Common myeloid progenitor, CD34-positive (primary cell): ENCODE data around the gene STAT5B.
A peak's percentile ranks its signal among the peaks of the same experiment; 100 is the strongest.
"Not testable (repeated sequence)": the region's sequence is repeated elsewhere in the genome, so short reads cannot be mapped to it uniquely, and the experiment has no call there.

ENCODE experiments used
- CTCF ChIA-PET: fragments of 350-600 bp; sonication (Branson Sonifier 250); formaldehyde crosslinking; loops from one replicate; lab custom pipeline; 2021; ENCODE audit warnings: antibody characterized with exemption; lab: Charles Lee
- POLR2A ChIA-PET: fragments of 350-600 bp; sonication (Branson Sonifier 250); formaldehyde crosslinking; loops from one replicate; lab custom pipeline; 2021; ENCODE audit warnings: antibody characterized with exemption; lab: Charles Lee
- DNase-seq, 3 donors: peaks; one replicate each; pipeline versions ENCODE4 v3.0.0 to v3.0.0-alpha.2; 2013
- H3K27ac ChIP-seq, 2 experiments: 1 replicate in 1 of 2; 2 replicates in 1 of 2; pipeline ENCODE4 v1.7.0; 2013; ENCODE audit warnings: inconsistent platforms in 2 of 2, low read length in 2 of 2, mild to moderate bottlenecking in 2 of 2, low read depth in 1 of 2, moderate library complexity in 1 of 2; ENCODE audit not compliant: severe bottlenecking in 2 of 2, insufficient read depth in 1 of 2, poor library complexity in 1 of 2
- H3K27me3 ChIP-seq, 5 experiments: replicated peaks in 2 of 5; 1 replicate in 3 of 5; 2 replicates in 2 of 5; pipeline versions ENCODE4 v1.6.1 to v1.7.0; 2013; ENCODE audit warnings: low read length in 4 of 5, mild to moderate bottlenecking in 2 of 5, moderate library complexity in 2 of 5, inconsistent platforms in 1 of 5; ENCODE audit not compliant: insufficient read depth in 5 of 5, control insufficient read depth in 4 of 5
- H3K36me3 ChIP-seq, 4 experiments: 1 replicate in 2 of 4; 2 replicates in 2 of 4; pipeline versions ENCODE4 v1.6.1 to v1.7.0; 2013; ENCODE audit warnings: low read length in 3 of 4, control low read depth in 1 of 4, mild to moderate bottlenecking in 1 of 4; ENCODE audit not compliant: control insufficient read depth in 4 of 4, insufficient read depth in 4 of 4
- H3K4me1 ChIP-seq, 4 experiments: 1 replicate in 3 of 4; 2 replicates in 1 of 4; pipeline versions ENCODE4 v1.6.1 to v1.7.1; 2013; ENCODE audit warnings: low read length in 3 of 4, mild to moderate bottlenecking in 3 of 4, control low read depth in 1 of 4, inconsistent platforms in 1 of 4, moderate library complexity in 1 of 4; ENCODE audit not compliant: control insufficient read depth in 4 of 4, insufficient read depth in 4 of 4; ENCODE audit errors: control extremely low read depth in 1 of 4
- H3K4me3 ChIP-seq, 7 experiments: 1 replicate in 4 of 7; 2 replicates in 3 of 7; pipeline versions ENCODE4 v1.5.1 to v1.7.0; 2013; ENCODE audit warnings: mild to moderate bottlenecking in 7 of 7, low read length in 6 of 7, moderate library complexity in 6 of 7, inconsistent platforms in 2 of 7, low read depth in 2 of 7, control low read depth in 1 of 7; ENCODE audit not compliant: insufficient read depth in 4 of 7, control insufficient read depth in 1 of 7; ENCODE audit errors: extremely low read depth in 1 of 7
- H3K9me3 ChIP-seq, 5 experiments: 1 replicate in 4 of 5; 2 replicates in 1 of 5; pipeline versions ENCODE4 v1.6.1 to v1.7.1; 2013; ENCODE audit warnings: low read length in 4 of 5, mild to moderate bottlenecking in 2 of 5, inconsistent platforms in 1 of 5, low read depth in 1 of 5, moderate library complexity in 1 of 5; ENCODE audit not compliant: control insufficient read depth in 4 of 5, insufficient read depth in 2 of 5; ENCODE audit errors: control extremely low read depth in 1 of 5
- WGBS: methylation state at CpG from one replicate; pipeline ENCODE4 v1.1.5; 2013; ENCODE audit not compliant: insufficient coverage; 5-methylcytosine and 5-hydroxymethylcytosine counted together

Gene STAT5B

GRCh38 chr17:42239576-42239975, 36.6 kb downstream of the STAT5B start:
- H3K27me3 ChIP-seq, H3K36me3 ChIP-seq, DNase-seq, POLR2A ChIA-PET, H3K9me3 ChIP-seq, H3K4me1 ChIP-seq, H3K4me3 ChIP-seq, H3K27ac ChIP-seq: not testable (repeated sequence)
- CTCF ChIA-PET = interaction anchor here (1.1 kb wide), 1 partner anchor 12 kb away, joined by 3 read pairs; no protein-coding TSS in a partner anchor
- no CpG with 5 or more reads among the region's 7 CpGs for WGBS

- POLR2A ChIA-PET = no interaction called here
- H3K36me3 ChIP-seq = peaks cover 0 to 3% (median under 1%) of the 10 kb centered on the region in 4 experiments
- H3K27ac ChIP-seq = no peak overlapping the region
- no peak for DNase-seq
- no peaks in the 10 kb centered on the region for H3K27me3 ChIP-seq
- CTCF ChIA-PET = interaction anchor here (1.3 to 3.8 kb wide), 4 partner anchors 9 to 38 kb away, joined by 3 to 24 read pairs (median 5); partner anchors contain the start of gene STAT5B
- no peak overlapping the region for H3K4me3 ChIP-seq
- peaks cover 0 to 4% (median 0%) of the 10 kb centered on the region in 4 experiments for H3K4me1 ChIP-seq
- WGBS = 95% methylated on average over 7 of the region's 7 CpGs
- no peaks in the 10 kb centered on the region for H3K9me3 ChIP-seq
Measured at GRCh38 chr17:42236760-42237159, 39.4 kb downstream of the STAT5B start.

GRCh38 chr17:42233994-42234393, 42.2 kb downstream of the STAT5B start:
- WGBS = 92% methylated on average over 1 of the region's 2 CpGs
- POLR2A ChIA-PET = no interaction called here

GRCh38 chr17:42233156-42233555, 43.0 kb downstream of the STAT5B start:
- Histone ChIP-seq H3K27ac (no peak overlapping the region), H3K4me3 (no peak overlapping the region), H3K9me3 (no peaks in the 10 kb centered on the region), H3K27me3 (no peaks in the 10 kb centered on the region), H3K36me3 (peaks cover 3 to 6% (median 3%) of the 10 kb centered on the region in 4 experiments), H3K4me1 (peaks cover 0 to 4% (median 2%) of the 10 kb centered on the region in 4 experiments)
- no CpG with 5 or more reads among the region's 5 CpGs for WGBS
- ChIA-PET CTCF (interaction anchor here (1.3 kb wide), 1 partner anchor 11 kb away, joined by 5 read pairs; no protein-coding TSS in a partner anchor), POLR2A (no interaction called here)
- no peak for DNase-seq

More at GRCh38 chr17:42233994-42234393, 42.2 kb downstream of the STAT5B start:
- Histone ChIP-seq H3K36me3 (peaks cover 0 to 6% (median 3%) of the 10 kb centered on the region in 4 experiments), H3K4me1 (peaks cover 0 to 4% (median 0%) of the 10 kb centered on the region in 4 experiments), H3K27me3 (no peaks in the 10 kb centered on the region), H3K9me3 (no peaks in the 10 kb centered on the region), H3K27ac (no peak overlapping the region), H3K4me3 (no peak overlapping the region)
- CTCF ChIA-PET = no interaction called here
- no peak for DNase-seq

GRCh38 chr17:42230225-42230624, 46.0 kb downstream of the STAT5B start:
- H3K27ac ChIP-seq = peak overlapping the region in 1 of 2 experiments; percentile 2
- DNase-seq = no peak
- H3K4me3 ChIP-seq = no peak overlapping the region
- peaks cover 4 to 14% (median 5%) of the 10 kb centered on the region in 4 experiments for H3K36me3 ChIP-seq
- H3K9me3 ChIP-seq = no peaks in the 10 kb centered on the region
- ChIA-PET CTCF (interaction anchor here (0.6 to 1.5 kb wide), 6 partner anchors 14 to 45 kb away, joined by 3 to 6 read pairs (median 3); no protein-coding TSS in a partner anchor), POLR2A (interaction anchor here (1.8 kb wide), 1 partner anchor 59 kb away, joined by 6 read pairs; the partner anchor contains the start of gene STAT5A)
- WGBS = 70% methylated on average over 2 of the region's 5 CpGs
- no peaks in the 10 kb centered on the region for H3K27me3 ChIP-seq
- H3K4me1 ChIP-seq = peaks cover 0 to 20% (median 3%) of the 10 kb centered on the region in 4 experiments

GRCh38 chr17:42227849-42228700, 48.1 kb downstream of the STAT5B start:
- peaks cover 5 to 29% (median 14%) of the 10 kb centered on the region in 4 experiments for H3K36me3 ChIP-seq
- H3K4me3 ChIP-seq = no peak overlapping the region
- peak overlapping the region in 1 of 2 experiments; percentile 39 for H3K27ac ChIP-seq
- no peaks in the 10 kb centered on the region for H3K9me3 ChIP-seq
- ChIA-PET POLR2A (interaction anchor here (1.8 kb wide), 1 partner anchor 61 kb away, joined by 6 read pairs; the partner anchor contains the start of gene STAT5A), CTCF (interaction anchor here (0.7 to 1.4 kb wide), 3 partner anchors 9 to 12 kb away, joined by 3 to 5 read pairs (median 5); no protein-coding TSS in a partner anchor)
- DNase-seq = no peak
- WGBS = 73% methylated on average over 10 of the region's 11 CpGs
- H3K27me3 ChIP-seq = no peaks in the 10 kb centered on the region
- peaks cover 0 to 31% (median 3%) of the 10 kb centered on the region in 4 experiments for H3K4me1 ChIP-seq
